ENCODE measurements around the gene TEAD3.

DNA sequence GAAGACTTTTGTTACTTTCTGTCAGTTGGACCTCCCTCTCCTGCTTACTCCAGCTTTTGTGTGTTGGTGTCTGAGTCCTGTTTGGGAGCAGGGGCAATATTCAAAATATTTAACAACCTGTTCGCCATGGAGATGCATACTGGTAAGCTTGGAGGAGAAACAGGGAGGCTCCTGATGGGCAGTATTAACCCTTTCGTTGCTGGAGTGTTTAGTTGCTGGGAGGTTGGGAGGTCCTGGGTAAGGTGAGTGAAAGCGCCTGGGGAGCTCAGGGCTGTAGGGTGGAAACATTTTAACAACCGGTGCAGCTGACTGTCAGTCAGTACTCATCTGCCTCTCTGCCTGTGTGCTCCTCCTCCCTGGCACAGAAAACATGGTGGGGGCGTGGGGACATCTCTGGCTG is 11.7 kb upstream of the TEAD3 start:
- TF ChIP-seq, protein P1, sequence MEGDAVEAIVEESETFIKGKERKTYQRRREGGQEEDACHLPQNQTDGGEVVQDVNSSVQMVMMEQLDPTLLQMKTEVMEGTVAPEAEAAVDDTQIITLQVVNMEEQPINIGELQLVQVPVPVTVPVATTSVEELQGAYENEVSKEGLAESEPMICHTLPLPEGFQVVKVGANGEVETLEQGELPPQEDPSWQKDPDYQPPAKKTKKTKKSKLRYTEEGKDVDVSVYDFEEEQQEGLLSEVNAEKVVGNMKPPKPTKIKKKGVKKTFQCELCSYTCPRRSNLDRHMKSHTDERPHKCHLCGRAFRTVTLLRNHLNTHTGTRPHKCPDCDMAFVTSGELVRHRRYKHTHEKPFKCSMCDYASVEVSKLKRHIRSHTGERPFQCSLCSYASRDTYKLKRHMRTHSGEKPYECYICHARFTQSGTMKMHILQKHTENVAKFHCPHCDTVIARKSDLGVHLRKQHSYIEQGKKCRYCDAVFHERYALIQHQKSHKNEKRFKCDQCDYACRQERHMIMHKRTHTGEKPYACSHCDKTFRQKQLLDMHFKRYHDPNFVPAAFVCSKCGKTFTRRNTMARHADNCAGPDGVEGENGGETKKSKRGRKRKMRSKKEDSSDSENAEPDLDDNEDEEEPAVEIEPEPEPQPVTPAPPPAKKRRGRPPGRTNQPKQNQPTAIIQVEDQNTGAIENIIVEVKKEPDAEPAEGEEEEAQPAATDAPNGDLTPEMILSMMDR (IDR thresholded peaks at IDR 0.05; ENCODE audit: low read depth, low read length) = no peak
- TF ChIP-seq POLR2A (IDR thresholded peaks at IDR 0.05; ENCODE audit: extremely low read depth, insufficient read length) = no peak
